H1 (cell line): Measurements from ENCODE around the gene SLCO4A1.

Experiments used
- EGR1 ChIP-seq: IDR thresholded peaks from 2 replicates; pipeline ENCODE4 v1.6.1; 2011; ENCODE audit warnings: low read depth, low read length, borderline replicate concordance
- KDM1A ChIP-seq: fragments of 200-600, 300-600 bp; sonication (generic); IDR thresholded peaks from 2 replicates; pipeline ENCODE4 v1.7.1; 2016; ENCODE audit warnings: mild to moderate bottlenecking, low read length, borderline replicate concordance
- NRF1 ChIP-seq: IDR thresholded peaks from 2 replicates; pipeline ENCODE4 v1.6.1; 2011; ENCODE audit warnings: mild to moderate bottlenecking, low read depth, low read length, improper control_type of control experiment
- POLR2AphosphoS5 ChIP-seq: IDR thresholded peaks from 2 replicates; pipeline ENCODE4 v1.6.1; 2011; ENCODE audit warnings: low read depth, low read length
- RFX5 ChIP-seq: IDR thresholded peaks from 2 replicates; pipeline ENCODE4 v1.6.1; 2011; ENCODE audit warnings: low read depth, low read length, improper control_type of control experiment, borderline replicate concordance
- TAF1 ChIP-seq: IDR thresholded peaks from 2 replicates; pipeline ENCODE4 v1.6.1; 2011; ENCODE audit warnings: mild to moderate bottlenecking, low read depth, low read length

GRCh38 chr20:62597416-62598115 is 44.7 kb upstream of the SLCO4A1 start:
- no peak for TF ChIP-seq POLR2AphosphoS5
- no peak for TF ChIP-seq TAF1
- no peak for TF ChIP-seq KDM1A
- no peak for TF ChIP-seq RFX5
- no peak for TF ChIP-seq NRF1
- TF ChIP-seq EGR1: no peak
